GM21529 (cell line): ENCODE data around the gene GATAD2A.
A peak's percentile ranks its signal among the peaks of the same experiment; 100 is the strongest.
"Not testable (repeated sequence)": the region's sequence is repeated elsewhere in the genome, so short reads cannot be mapped to it uniquely, and the experiment has no call there.

ENCODE experiments used
- ATAC-seq: cut with Tn5 transposase; IDR thresholded peaks from one replicate; pipeline ENCODE4 v1.9.1; 2021; ENCODE audit not compliant: unreplicated experiment

The GATAD2A gene

DNA sequence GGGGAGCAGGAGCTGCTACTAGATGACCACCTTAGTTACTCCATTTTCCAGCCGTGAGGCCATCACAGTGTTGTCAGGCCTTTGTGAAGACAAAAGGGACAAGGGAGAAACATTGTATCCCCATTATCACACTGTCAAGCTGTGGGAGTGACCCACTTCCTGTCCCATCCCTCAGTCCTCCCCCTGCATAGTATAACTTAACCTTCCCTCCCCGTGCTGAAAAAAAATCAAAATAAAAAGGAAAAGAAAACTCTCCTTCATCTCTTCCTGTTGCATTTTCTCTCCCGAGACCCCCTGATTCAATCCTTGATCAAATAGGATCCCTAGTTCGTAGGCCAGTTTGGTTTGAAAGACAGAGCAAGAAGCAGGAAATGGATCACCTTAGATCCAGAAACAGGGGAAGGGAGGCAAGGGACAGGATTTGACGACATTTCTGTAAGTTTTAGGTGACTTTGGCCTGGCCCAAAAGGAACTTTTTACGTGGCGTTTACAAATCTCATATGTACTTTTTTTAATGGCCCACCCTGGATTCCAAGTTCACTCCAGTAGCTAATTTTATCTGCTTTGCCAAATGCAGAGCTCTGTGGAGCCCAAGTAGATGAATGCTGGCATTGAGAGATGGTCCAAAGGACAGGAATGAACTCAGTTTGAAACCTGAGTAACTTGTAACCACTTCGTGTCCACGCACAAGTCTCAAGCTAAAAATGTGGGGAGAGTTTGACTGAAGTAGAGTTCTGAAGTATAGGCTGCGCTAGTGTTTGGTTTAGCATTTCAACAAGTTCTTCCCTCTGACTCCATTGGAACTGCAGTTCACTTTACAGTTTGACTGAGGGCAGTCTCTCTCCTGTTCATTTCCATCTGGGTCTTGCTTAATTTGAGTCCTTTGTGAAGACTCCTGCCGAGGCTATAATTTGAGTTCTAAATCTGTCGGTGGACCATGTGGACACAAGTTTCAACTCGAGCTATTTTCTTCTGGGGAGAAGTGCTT lies 16.6 kb upstream of the GATAD2A start:
- ATAC-seq: no peak

DNA sequence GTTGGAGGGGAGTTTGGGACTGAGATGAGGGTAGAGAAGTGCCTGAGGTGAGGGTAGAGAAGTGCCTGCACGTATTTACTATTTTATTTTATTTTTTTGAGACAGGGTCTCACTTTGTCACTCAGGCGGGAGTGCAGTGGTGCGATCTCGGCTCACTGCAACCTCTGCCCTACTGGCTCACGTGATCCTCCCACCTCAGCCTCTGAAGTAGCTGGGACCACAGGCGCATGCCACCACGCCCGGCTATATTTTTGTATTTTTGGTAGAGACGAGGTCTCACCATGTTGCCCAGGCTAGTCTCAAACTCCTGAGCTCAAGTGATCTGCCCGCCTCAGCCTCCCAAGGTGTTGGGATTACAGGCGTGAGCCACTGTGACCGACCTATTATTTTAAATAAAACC lies 15.8 kb upstream of the GATAD2A start:
- ATAC-seq: not testable (repeated sequence)

DNA sequence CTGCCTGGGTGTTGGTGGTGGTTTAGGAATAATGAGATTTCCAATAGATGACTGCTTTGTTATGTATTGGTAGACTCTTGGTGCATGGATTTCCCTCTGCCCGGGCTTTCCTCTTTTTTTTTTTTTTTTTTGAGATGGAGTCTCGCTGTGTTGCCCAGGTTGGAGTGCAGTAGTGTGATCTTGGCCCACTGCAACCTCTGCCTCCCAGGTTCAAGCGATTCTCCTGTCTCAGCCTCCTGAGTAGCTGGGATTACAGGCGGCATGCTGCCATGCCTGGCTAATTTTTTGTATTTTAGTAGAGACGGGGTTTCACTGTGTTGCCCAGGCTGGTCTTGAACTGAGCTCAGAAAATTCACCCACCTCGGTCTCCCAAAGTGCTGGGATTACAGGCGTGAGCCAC lies 11.1 kb upstream of the GATAD2A start:
- not testable (repeated sequence) for ATAC-seq

DNA sequence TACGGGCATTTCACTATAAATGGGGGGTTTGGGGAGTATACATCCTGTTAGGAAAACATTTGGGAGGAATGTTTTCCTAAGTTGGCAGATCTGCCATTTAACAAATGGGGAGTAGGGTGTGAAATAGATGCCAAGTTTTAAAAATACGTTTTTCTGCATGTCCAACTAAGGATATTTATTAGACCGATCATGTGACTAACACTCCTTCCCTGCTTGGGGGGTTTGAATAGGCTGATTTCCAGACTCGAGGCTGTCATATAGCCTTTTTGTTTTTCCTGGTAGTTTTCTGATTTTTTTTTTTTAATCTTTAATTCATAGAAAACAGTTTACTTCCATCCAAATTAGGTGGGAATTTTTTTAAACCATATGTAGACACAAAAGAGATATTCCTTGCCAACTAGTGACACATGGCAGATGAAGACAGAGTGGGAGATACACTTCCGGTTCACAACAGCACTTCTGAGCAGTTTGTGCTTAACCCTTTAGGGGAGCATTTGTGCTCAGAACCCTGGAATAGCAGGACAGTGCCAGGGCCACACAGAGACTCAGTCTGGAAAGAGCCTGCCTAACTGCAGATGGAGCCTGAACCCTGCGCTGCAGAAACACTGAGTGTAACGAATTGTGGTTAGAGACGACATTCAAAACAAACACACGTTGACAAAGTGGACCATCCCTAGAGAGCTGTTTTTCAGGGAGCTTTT lies 5.6 kb upstream of the GATAD2A start:
- no peak for ATAC-seq

DNA sequence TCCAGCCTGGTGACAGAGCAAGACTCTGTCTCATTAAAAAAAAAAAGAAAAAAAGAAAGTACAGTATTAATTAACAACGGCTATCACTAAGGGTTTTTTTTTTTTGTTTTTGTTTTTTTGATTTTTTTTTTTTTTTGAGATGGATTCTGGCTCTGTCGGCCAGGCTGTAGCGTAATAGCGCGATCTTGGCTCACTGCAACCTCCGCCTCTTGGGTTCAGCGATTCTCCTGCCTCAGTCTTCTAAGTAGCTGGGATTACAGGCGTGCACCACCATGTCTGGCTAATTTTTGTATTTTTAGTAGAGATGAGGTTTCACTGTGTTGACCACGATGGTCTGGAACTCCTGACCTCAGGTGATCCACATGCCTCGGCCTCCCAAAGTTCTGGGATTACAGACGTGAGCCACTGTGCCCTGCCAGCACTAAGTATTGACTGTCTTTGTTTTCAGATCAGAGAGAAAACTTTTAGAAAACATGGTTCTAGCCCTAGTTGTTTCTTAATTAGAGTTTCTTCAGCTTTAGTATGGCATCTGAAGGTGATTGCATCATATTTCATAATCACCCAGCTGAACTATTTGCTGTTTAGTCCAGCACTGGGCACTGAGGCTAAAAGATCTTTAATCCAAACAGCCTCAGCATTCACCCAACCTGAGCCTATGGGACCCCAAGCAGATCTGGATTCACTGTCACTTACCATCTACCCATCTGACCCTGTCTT lies 2.7 kb upstream of the GATAD2A start:
- no peak for ATAC-seq

GRCh38 chr19:19403373-19403901 lies 2.0 kb upstream of the GATAD2A start:
- ATAC-seq: no peak

- peak; percentile 28 for ATAC-seq
Measured at GRCh38 chr19:19405971-19406877, 749 bp downstream of the GATAD2A start.

- ATAC-seq: peak; percentile 29
Measured at GRCh38 chr19:19406878-19407632, 1.6 kb downstream of the GATAD2A start.

- ATAC-seq: no peak
Measured at GRCh38 chr19:19407633-19407930, 2.1 kb downstream of the GATAD2A start.

DNA sequence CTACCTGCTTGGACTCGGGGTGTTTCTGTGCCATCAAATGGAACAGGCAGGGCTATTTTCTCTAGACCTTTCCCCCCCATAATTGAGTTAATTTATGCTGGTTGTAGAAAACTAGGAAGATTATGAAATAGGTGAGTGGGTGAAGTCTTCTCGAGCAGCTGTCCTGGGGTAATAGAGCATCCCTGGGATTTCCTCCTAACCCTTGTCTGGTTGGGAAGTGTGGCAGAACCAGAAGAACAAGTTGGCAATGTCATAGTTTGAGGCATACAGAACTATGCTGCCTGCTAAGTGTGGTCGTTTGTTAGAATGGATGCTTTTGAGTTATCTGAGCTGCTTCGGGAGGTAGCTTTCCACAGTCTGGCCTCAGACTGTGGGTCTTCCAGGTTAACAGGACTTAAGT lies 3.7 kb downstream of the GATAD2A start:
- ATAC-seq: no peak

DNA sequence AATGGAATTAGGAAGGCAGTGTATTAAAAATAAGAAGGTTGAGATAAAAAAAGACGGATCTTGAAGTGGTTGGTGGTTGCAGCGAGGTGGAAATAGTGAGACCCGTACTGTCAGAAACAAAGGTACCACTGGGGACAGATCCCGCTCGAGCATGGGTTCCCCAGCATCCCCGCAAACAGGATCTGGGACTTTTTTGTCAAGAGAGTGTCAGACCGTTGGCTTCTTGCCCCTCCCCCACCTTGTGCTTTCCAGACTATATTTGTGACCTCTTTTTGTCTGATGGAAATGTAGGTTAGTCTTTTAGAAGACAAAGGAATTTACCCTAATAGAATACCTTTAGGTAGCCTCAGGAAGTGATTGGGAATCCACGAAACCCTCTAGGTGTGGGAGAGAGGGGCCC lies 4.2 kb downstream of the GATAD2A start:
- ATAC-seq: no peak

- peak; percentile 41 for ATAC-seq
Measured at GRCh38 chr19:19410553-19411550, 5.4 kb downstream of the GATAD2A start.

DNA sequence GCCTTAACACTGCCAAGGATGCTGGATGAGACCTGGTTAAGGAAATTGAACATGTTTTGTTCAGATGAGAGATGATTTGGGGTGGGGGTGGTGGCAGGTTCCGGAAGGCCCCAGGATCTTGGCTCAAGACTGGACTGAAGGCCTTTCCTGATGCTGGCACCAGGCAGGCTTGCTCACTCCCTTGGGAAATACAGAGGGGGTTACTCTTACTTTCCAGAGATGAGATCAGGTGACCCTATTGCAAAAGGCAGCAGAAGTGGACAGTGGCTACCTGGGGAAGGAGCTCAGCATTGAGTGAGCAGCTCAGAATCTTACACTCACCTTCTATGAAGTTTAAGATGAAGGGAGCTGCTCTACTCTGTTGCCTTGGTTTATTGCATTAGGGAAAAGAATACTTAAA lies 10.8 kb downstream of the GATAD2A start:
- ATAC-seq: no peak

DNA sequence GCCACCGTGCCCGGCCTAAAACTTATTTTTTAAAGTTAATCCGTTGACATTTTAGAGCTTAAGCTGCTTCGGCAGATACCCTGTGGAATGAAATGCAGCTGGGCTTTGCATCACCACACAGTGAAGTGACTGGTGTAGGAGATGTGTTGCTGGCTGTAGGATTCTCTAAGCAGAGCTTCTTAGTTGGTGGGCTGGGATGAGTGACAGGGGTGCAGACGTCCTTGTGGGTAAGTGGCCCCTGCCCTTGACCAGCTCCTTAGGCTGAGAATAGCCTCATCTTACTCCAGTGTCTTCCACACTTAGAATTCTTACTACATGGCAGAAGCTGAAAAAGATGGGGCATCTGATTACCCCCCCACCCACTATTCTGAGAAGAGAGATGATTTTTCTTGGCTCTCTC lies 11.6 kb downstream of the GATAD2A start:
- ATAC-seq: no peak

- no peak for ATAC-seq
Measured at GRCh38 chr19:19417628-19418245, 12.3 kb downstream of the GATAD2A start.

DNA sequence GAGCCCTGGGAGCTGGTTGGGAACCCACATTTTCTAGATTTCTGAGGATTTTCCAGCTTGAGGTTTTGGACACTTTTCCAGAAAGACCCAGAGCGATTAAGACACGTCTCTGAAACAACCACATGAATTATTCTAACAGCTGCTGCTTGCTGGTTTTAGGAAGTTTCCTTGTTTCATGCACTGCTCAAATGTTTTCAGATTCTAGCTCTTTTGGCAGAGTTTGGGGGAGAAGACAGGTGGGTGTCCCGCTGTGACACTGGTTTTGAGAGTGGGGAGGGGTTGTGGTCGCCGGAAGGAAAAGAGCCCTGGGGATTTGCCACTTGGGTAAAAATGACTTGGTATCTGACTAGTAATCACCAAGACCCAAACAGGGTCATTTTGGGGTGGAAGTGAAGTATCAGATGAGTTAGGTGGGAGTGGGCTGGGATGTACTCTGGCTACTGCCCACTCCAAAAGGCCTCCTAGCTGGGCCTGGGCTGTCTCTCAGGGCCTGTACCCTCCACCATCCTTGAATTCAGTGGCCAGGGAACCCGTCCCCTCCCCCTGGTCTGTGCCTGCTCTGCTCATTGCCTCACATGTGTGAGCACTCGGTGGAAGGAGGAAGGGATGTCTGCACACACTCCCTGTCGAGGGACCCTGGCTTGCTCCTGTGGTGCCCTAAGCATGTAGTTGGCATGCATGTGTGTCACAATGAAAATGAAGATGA lies 13.2 kb downstream of the GATAD2A start:
- ATAC-seq: no peak

GRCh38 chr19:19420570-19421298 lies 15.3 kb downstream of the GATAD2A start:
- no peak for ATAC-seq
